UCSD-AML1 (cell line): Measurements from ENCODE around the gene C1orf141.
"Not testable (repeated sequence)": the region's sequence is repeated elsewhere in the genome, so short reads cannot be mapped to it uniquely, and the experiment has no call there.

ENCODE experiments used
- DNase-seq: peaks from one replicate; lab custom pipeline; 2025; ENCODE audit not compliant: unreplicated experiment; lab: John Stamatoyannopoulos, UW

The C1orf141 gene

GRCh38 chr1:67143966-67144365 is 9.2 kb upstream of the C1orf141 start:
- no peak for DNase-seq

GRCh38 chr1:67142931-67143330 is 8.2 kb upstream of the C1orf141 start:
- DNase-seq = no peak

GRCh38 chr1:67141832-67142231 is 7.1 kb upstream of the C1orf141 start:
- not testable (repeated sequence) for DNase-seq

GRCh38 chr1:67140460-67140859 is 5.7 kb upstream of the C1orf141 start:
- DNase-seq = no peak

GRCh38 chr1:67138813-67139499 is 4.2 kb upstream of the C1orf141 start:
- no peak for DNase-seq

GRCh38 chr1:67137307-67137753 is 2.6 kb upstream of the C1orf141 start:
- no peak for DNase-seq

GRCh38 chr1:67135354-67135753 is 584 bp upstream of the C1orf141 start:
- DNase-seq = no peak

GRCh38 chr1:67133177-67133576 is 1.6 kb downstream of the C1orf141 start:
- no peak for DNase-seq

- DNase-seq = no peak
Measured at GRCh38 chr1:67130673-67131072, 4.1 kb downstream of the C1orf141 start.

GRCh38 chr1:67126974-67127373 is 7.8 kb downstream of the C1orf141 start:
- no peak for DNase-seq

GRCh38 chr1:67126111-67126746 is 8.5 kb downstream of the C1orf141 start:
- DNase-seq = no peak

- DNase-seq = no peak
Measured at GRCh38 chr1:67124455-67124854, 10.3 kb downstream of the C1orf141 start.

- DNase-seq = no peak
Measured at GRCh38 chr1:67120855-67121619, 13.7 kb downstream of the C1orf141 start.

GRCh38 chr1:67118646-67119045 is 16.1 kb downstream of the C1orf141 start:
- DNase-seq = no peak

- DNase-seq = no peak
Measured at GRCh38 chr1:67118191-67118590, 16.6 kb downstream of the C1orf141 start.

- no peak for DNase-seq
Measured at GRCh38 chr1:67114162-67114561, 20.6 kb downstream of the C1orf141 start.

- DNase-seq = no peak
Measured at GRCh38 chr1:67110352-67110751, 24.4 kb downstream of the C1orf141 start.

- DNase-seq = no peak
Measured at GRCh38 chr1:67105508-67105907, 29.3 kb downstream of the C1orf141 start.

GRCh38 chr1:67103548-67103947 is 31.2 kb downstream of the C1orf141 start:
- no peak for DNase-seq

- no peak for DNase-seq
Measured at GRCh38 chr1:67100833-67101232, 33.9 kb downstream of the C1orf141 start.

GRCh38 chr1:67097305-67097704 is 37.5 kb downstream of the C1orf141 start:
- DNase-seq = no peak

GRCh38 chr1:67094191-67094590 is 40.6 kb downstream of the C1orf141 start:
- DNase-seq = no peak
